HCT116 (cell line): Measurements from ENCODE around the gene ADK. TPM values are rescaled to one million over a fixed set of nuclear protein-coding genes. Genes with fewer than 3 reads are reported as not detected.

Experiments used
- ATAC-seq: fragments of 200-7000 bp; cut with Tn5 transposase; 2 replicates; pipeline ENCODE4 v1.9.1; 2020; ENCODE audit warnings: mild to moderate bottlenecking, moderate library complexity
- BruUV-seq: library from RNA; stranded (reverse); fragments of 400-500 nt; replicated peaks from 2 replicates; lab custom pipeline; 2021; lab: Mats Ljungman, UMichigan
- CTCF ChIA-PET: fragments of 300-600 bp; sonication (Branson Sonifier 250); formaldehyde crosslinking; loops from one replicate; lab custom pipeline; 2021; ENCODE audit warnings: antibody characterized with exemption; lab: Charles Lee
- POLR2A ChIA-PET: fragments of 300-600, 350-600 bp; sonication (Branson Sonifier 250); formaldehyde crosslinking; loops from one replicate; lab custom pipeline; 2021; ENCODE audit warnings: antibody characterized with exemption; lab: Charles Lee
- RAD21 ChIA-PET, 2 experiments: fragments of 300-600 bp; sonication (Branson Sonifier 250); formaldehyde crosslinking; loops; one replicate each; lab custom pipeline; 2023; ENCODE audit warnings: low total read pairs in 2 of 2; ENCODE audit not compliant: uncharacterized antibody in 2 of 2, unreplicated experiment in 2 of 2, low non-redundant PET in 1 of 2; lab: Charles Lee
- DNase-seq: peaks from one replicate; pipeline ENCODE4 v3.0.0-alpha.2; 2010; ENCODE audit warnings: low read depth, low spot score
- H2AFZ ChIP-seq: fragments of 200-600 bp; shearing (Covaris generic), sonication (generic); 2 replicates; pipeline ENCODE4 v1.6.1; 2017; ENCODE audit warnings: low read depth, mixed run types, mixed read lengths, antibody characterized with exemption, low read length; ENCODE audit not compliant: poor library complexity, severe bottlenecking
- H3K27ac ChIP-seq: 2 replicates; pipeline ENCODE4 v1.5.1; 2012; ENCODE audit warnings: low read depth, low read length
- H3K27me3 ChIP-seq: fragments of 200-600 bp; sonication (generic); 2 replicates; pipeline ENCODE4 v1.6.1; 2016; ENCODE audit warnings: mixed run types, low read length, mixed read lengths; ENCODE audit not compliant: insufficient read depth
- H3K36me3 ChIP-seq, 2 experiments: fragments of 200-500 bp in 1 of 2; fragments of 200-600 bp in 1 of 2; sonication (Bioruptor generic) in 1 of 2; sonication (generic) in 1 of 2; 2 replicates each; pipeline versions ENCODE4 v1.5.1 to v1.6.1; 2014 to 2016; ENCODE audit warnings: low read length in 2 of 2, inconsistent platforms in 1 of 2, mixed read lengths in 1 of 2, mixed run types in 1 of 2; ENCODE audit not compliant: insufficient read depth in 2 of 2, control insufficient read depth in 1 of 2
- H3K4me1 ChIP-seq, 2 experiments: fragments of 200-600 bp in 1 of 2; sonication (generic) in 1 of 2; 2 replicates each; pipeline versions ENCODE4 v1.5.1 to v1.6.1; 2012 to 2017; ENCODE audit warnings: low read length in 2 of 2, inconsistent platforms in 1 of 2, mild to moderate bottlenecking in 1 of 2, mixed read lengths in 1 of 2, mixed run types in 1 of 2, moderate library complexity in 1 of 2; ENCODE audit not compliant: insufficient read depth in 2 of 2, control insufficient read depth in 1 of 2
- H3K4me2 ChIP-seq: fragments of 200-600 bp; sonication (generic); 2 replicates; pipeline ENCODE4 v1.6.1; 2017; ENCODE audit warnings: mixed run types, low read length, mixed read lengths
- H3K4me3 ChIP-seq, 2 experiments: fragments of 200-600 bp in 1 of 2; sonication (generic) in 1 of 2; replicated peaks in 1 of 2; 2 replicates each; pipeline ENCODE4 v1.5.1; 2011 to 2016; ENCODE audit warnings: low read length in 2 of 2, control low read depth in 1 of 2, low read depth in 1 of 2, mild to moderate bottlenecking in 1 of 2, mixed read lengths in 1 of 2, mixed run types in 1 of 2
- H3K79me2 ChIP-seq: fragments of 200-600 bp; sonication (generic); 2 replicates; pipeline ENCODE4 v1.6.1; 2017; ENCODE audit warnings: mild to moderate bottlenecking, mixed run types, low read length, moderate library complexity, mixed read lengths; ENCODE audit not compliant: insufficient read depth
- H3K9ac ChIP-seq: fragments of 200-600 bp; sonication (generic); 2 replicates; pipeline ENCODE4 v1.6.1; 2016; ENCODE audit warnings: low read length, mixed read lengths
- H3K9me2 ChIP-seq: fragments of 200-600 bp; sonication (generic), shearing (Covaris generic); 2 replicates; pipeline ENCODE4 v1.6.1; 2017; ENCODE audit warnings: mixed run types, mild to moderate bottlenecking, moderate library complexity; ENCODE audit not compliant: insufficient read depth
- H3K9me3 ChIP-seq, 2 experiments: fragments of 200-500 bp in 1 of 2; fragments of 200-600 bp in 1 of 2; sonication (Bioruptor generic) in 1 of 2; sonication (generic) in 1 of 2; 2 replicates each; pipeline ENCODE4 v1.6.1; 2014 to 2017; ENCODE audit warnings: low read length in 2 of 2, mixed read lengths in 2 of 2, inconsistent platforms in 1 of 2, low read depth in 1 of 2, mild to moderate bottlenecking in 1 of 2, mixed run types in 1 of 2, moderate library complexity in 1 of 2; ENCODE audit not compliant: control insufficient read depth in 1 of 2, insufficient read depth in 1 of 2
- H4K20me1 ChIP-seq: fragments of 200-600 bp; sonication (generic), shearing (Covaris generic); 2 replicates; pipeline ENCODE4 v1.6.1; 2017; ENCODE audit warnings: mixed run types, mild to moderate bottlenecking, moderate library complexity; ENCODE audit not compliant: insufficient read depth
- CBX3 ChIP-seq: IDR thresholded peaks from 2 replicates; pipeline ENCODE4 v1.6.1; 2012; ENCODE audit warnings: low read depth
- CEBPB ChIP-seq: IDR thresholded peaks from 2 replicates; pipeline ENCODE4 v1.6.1; 2012; ENCODE audit warnings: low read depth
- CTCF ChIP-seq, 3 experiments: fragments of 200-600 bp in 1 of 3; sonication (generic) in 1 of 3; IDR thresholded peaks in 2 of 3; conservative IDR thresholded peaks in 1 of 3; 2 replicates each; pipeline ENCODE4 v1.5.1; 2012 to 2017; ENCODE audit warnings: low read depth in 2 of 3, low read length in 2 of 3, antibody characterized with exemption in 1 of 3, borderline replicate concordance in 1 of 3, control low read depth in 1 of 3, mild to moderate bottlenecking in 1 of 3, mixed read lengths in 1 of 3, mixed run types in 1 of 3, moderate library complexity in 1 of 3; ENCODE audit not compliant: insufficient read depth in 1 of 3
- EGR1 ChIP-seq: IDR thresholded peaks from 2 replicates; pipeline ENCODE4 v1.6.1; 2012; ENCODE audit warnings: low read depth
- ELF1 ChIP-seq: IDR thresholded peaks from 2 replicates; pipeline ENCODE4 v1.6.1; 2012; ENCODE audit warnings: low read depth, borderline replicate concordance
- EZH2phosphoT487 ChIP-seq: fragments of 200-600 bp; IDR thresholded peaks from 2 replicates; pipeline ENCODE4 v1.6.1; 2018; ENCODE audit warnings: antibody characterized with exemption, borderline replicate concordance
- FOSL1 ChIP-seq: IDR thresholded peaks from 2 replicates; pipeline ENCODE4 v1.6.1; 2012; ENCODE audit warnings: low read depth
- MAX ChIP-seq: IDR thresholded peaks from 2 replicates; pipeline ENCODE4 v1.6.1; 2012
- POLR2A ChIP-seq: IDR thresholded peaks from 2 replicates; pipeline ENCODE4 v1.7.0; 2011; ENCODE audit warnings: borderline replicate concordance; ENCODE audit not compliant: insufficient read depth, insufficient read length; ENCODE audit errors: extremely low read depth
- RAD21 ChIP-seq: IDR thresholded peaks from 2 replicates; pipeline ENCODE4 v1.6.1; 2012; ENCODE audit warnings: low read depth, mild to moderate bottlenecking
- REST ChIP-seq: IDR thresholded peaks from 2 replicates; pipeline ENCODE4 v1.6.1; 2012; ENCODE audit warnings: low read depth
- SIN3A ChIP-seq: IDR thresholded peaks from 2 replicates; pipeline ENCODE4 v1.6.1; 2012; ENCODE audit warnings: low read depth
- SRF ChIP-seq: IDR thresholded peaks from 2 replicates; pipeline ENCODE4 v1.6.1; 2012; ENCODE audit warnings: low read depth
- TCF7L2 ChIP-seq: IDR thresholded peaks from 2 replicates; pipeline ENCODE4 v1.7.0; 2011; ENCODE audit warnings: borderline replicate concordance, inconsistent platforms; ENCODE audit not compliant: insufficient read depth, insufficient read length; ENCODE audit errors: extremely low read depth
- YY1 ChIP-seq: IDR thresholded peaks from 2 replicates; pipeline ENCODE4 v1.6.1; 2011; ENCODE audit warnings: low read length, low read depth, moderate library complexity, mild to moderate bottlenecking; ENCODE audit not compliant: insufficient replicate concordance; ENCODE audit errors: extremely low read depth
- ZNF274 ChIP-seq: fragments of 200-500 bp; sonication (Bioruptor generic); IDR thresholded peaks from 2 replicates; pipeline ENCODE4 v1.6.1; 2014; ENCODE audit warnings: mild to moderate bottlenecking, low read depth, low read length, inconsistent platforms
- intact Hi-C: fragments of 100-400 bp; cut with micrococcal nuclease; formaldehyde crosslinking; loops from 2 replicates; pipeline ENCODE4 v1.10.0; 2022
- total RNA-seq: library from RNA; stranded (reverse); gene quantifications from one replicate; pipeline ENCODE4 v1.2.1, GENCODE V29; 2021; ENCODE audit not compliant: unreplicated experiment
- TF ChIP-seq, protein P1 (sequence below): IDR thresholded peaks from 2 replicates; pipeline ENCODE4 v1.6.1; 2012
- TF ChIP-seq, protein P2 (sequence below): IDR thresholded peaks from 2 replicates; pipeline ENCODE4 v1.6.1; 2011; ENCODE audit warnings: mild to moderate bottlenecking, low read length, moderate library complexity; ENCODE audit not compliant: insufficient replicate concordance; ENCODE audit errors: extremely low read depth

Gene ADK
- total RNA-seq, 1 experiment from 2014 or later: 55.0 TPM

DNA sequence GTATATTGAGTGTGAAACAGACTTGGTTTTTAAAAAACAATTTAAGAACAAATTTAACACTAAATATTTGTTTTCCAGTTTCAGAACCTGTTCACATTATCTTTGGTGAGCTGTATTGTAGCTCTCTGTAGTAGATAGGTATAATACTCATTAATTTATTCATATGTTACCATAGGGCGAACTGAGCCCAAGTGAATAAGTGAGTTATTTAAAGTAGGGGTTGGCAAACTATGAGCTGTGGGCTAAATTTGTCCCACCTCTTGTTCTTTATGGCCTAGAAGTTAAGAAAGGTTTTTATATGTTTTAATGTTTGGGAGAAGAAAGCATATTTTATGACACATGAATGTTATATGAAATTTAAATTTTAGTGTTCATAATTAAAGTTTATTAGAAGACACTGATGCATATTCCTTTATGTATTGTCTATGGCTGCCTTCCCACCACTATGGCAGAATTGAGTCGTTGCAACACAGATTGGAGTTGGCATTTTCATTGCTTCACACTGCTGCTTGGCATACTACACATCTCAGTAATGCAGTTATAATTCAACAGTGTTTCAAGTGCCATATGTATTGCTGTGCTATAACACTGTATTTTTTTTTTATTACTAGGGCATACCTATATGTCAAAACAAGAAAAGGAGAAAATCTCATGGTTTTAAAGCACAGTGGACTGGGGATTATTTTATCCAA is 146.5 kb downstream of the ADK start:
- Histone ChIP-seq H3K9ac (no peak overlapping the region), H3K4me2 (no peak overlapping the region), H2AFZ (no peak overlapping the region), H3K9me3 (no peaks in the 10 kb centered on the region), H3K4me3 (no peak overlapping the region), H3K4me1 (peaks cover 22 to 23% of the 10 kb centered on the region in 2 experiments), H3K79me2 (peaks cover 21% of the 10 kb centered on the region), H3K36me3 (no peaks in the 10 kb centered on the region)
- RAD21 ChIA-PET: no interaction called here
- BruUV-seq: no TSS peak
- intact Hi-C loops: no loop called here
- no peak for TF ChIP-seq REST
- TF ChIP-seq SIN3A: no peak
- TF ChIP-seq CEBPB: no peak
- TF ChIP-seq ELF1: no peak
- no peak for TF ChIP-seq MAX
- no peak for TF ChIP-seq POLR2A
- no peak for TF ChIP-seq YY1
- TF ChIP-seq ZNF274: no peak
- TF ChIP-seq CBX3: no peak
- TF ChIP-seq FOSL1: no peak
- no peak for TF ChIP-seq TCF7L2
- TF ChIP-seq, protein P1, sequence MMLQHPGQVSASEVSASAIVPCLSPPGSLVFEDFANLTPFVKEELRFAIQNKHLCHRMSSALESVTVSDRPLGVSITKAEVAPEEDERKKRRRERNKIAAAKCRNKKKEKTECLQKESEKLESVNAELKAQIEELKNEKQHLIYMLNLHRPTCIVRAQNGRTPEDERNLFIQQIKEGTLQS: no peak
- TF ChIP-seq EZH2phosphoT487: no peak
- no peak for TF ChIP-seq EGR1
- TF ChIP-seq SRF: no peak
- TF ChIP-seq, protein P2, sequence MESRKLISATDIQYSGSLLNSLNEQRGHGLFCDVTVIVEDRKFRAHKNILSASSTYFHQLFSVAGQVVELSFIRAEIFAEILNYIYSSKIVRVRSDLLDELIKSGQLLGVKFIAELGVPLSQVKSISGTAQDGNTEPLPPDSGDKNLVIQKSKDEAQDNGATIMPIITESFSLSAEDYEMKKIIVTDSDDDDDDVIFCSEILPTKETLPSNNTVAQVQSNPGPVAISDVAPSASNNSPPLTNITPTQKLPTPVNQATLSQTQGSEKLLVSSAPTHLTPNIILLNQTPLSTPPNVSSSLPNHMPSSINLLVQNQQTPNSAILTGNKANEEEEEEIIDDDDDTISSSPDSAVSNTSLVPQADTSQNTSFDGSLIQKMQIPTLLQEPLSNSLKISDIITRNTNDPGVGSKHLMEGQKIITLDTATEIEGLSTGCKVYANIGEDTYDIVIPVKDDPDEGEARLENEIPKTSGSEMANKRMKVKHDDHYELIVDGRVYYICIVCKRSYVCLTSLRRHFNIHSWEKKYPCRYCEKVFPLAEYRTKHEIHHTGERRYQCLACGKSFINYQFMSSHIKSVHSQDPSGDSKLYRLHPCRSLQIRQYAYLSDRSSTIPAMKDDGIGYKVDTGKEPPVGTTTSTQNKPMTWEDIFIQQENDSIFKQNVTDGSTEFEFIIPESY: no peak
- no peak for TF ChIP-seq CTCF (IDR thresholded peaks at IDR 0.05 in 2 of 3, conservative IDR thresholded peaks at IDR 0.05 in 1 of 3; ENCODE audit: borderline replicate concordance in 1 of 3, insufficient read depth in 1 of 3, low read depth in 2 of 3, low read length in 2 of 3)
- TF ChIP-seq RAD21: no peak
- TF ChIP-seq, all 23 proteins: peak for 0
- no peak for ATAC-seq
- H3K27ac ChIP-seq: no peak overlapping the region
- ChIA-PET CTCF (interaction anchor here (1.0 kb wide), 1 partner anchor 17 kb away, joined by 3 read pairs; no protein-coding TSS in a partner anchor), POLR2A (no interaction called here)
- H3K9me2 ChIP-seq: no peaks in the 10 kb centered on the region
- H3K27me3 ChIP-seq: no peaks in the 10 kb centered on the region
- no peaks in the 10 kb centered on the region for H4K20me1 ChIP-seq
- no peak for DNase-seq
